Ovary (tissue), 9 donors: ENCODE measurements around the gene ATP13A1. TPM values are rescaled to one million over a fixed set of nuclear protein-coding genes. Genes with fewer than 3 reads are reported as not detected.

Experiments used
- DNase-seq, 5 donors: peaks; one replicate each; pipeline ENCODE4 v3.0.0-alpha.2; 2019 to 2020
- H3K27ac ChIP-seq, 2 donors: fragments of 200-600 bp; one replicate each; pipeline versions ENCODE4 v1.5.1 to v1.8.0; 2019 to 2022
- H3K27me3 ChIP-seq: fragments of 200-600 bp; one replicate; pipeline ENCODE4 v1.8.0; 2022
- H3K36me3 ChIP-seq: fragments of 200-600 bp; sonication (generic); one replicate; pipeline ENCODE4 v1.5.1; 2019
- H3K4me1 ChIP-seq: one replicate; pipeline ENCODE4 v1.8.1; 2013; ENCODE audit warnings: mild to moderate bottlenecking, moderate library complexity; ENCODE audit not compliant: insufficient read depth
- H3K4me3 ChIP-seq: fragments of 200-600 bp; sonication (generic); one replicate; pipeline ENCODE4 v1.5.1; 2017
- H3K9me3 ChIP-seq, 2 donors: fragments of 200-600 bp in 1 of 2; sonication (generic) in 1 of 2; one replicate each; pipeline versions ENCODE4 v1.5.1 to v1.8.1; 2013 to 2019; ENCODE audit warnings: mild to moderate bottlenecking in 1 of 2, moderate library complexity in 1 of 2
- CTCF ChIP-seq, 3 donors: fragments of 450-650 bp in 2 of 3; fragments of 200-600 bp in 1 of 3; IDR thresholded peaks; one replicate each; pipeline versions ENCODE4 v1.5.1 to v1.8.0; 2016 to 2022; ENCODE audit warnings: antibody characterized with exemption in 3 of 3, mild to moderate bottlenecking in 1 of 3
- EP300 ChIP-seq: sonication (generic); formaldehyde crosslinking; IDR thresholded peaks from one replicate; pipeline ENCODE4 v1.6.1; 2017; ENCODE audit warnings: antibody characterized with exemption
- POLR2A ChIP-seq: fragments of 450-650 bp; IDR thresholded peaks from one replicate; pipeline ENCODE4 v1.6.1; 2017; ENCODE audit warnings: antibody characterized with exemption, mild to moderate bottlenecking, moderate library complexity
- WGBS, 3 donors: extraction: QIAGEN DNeasy Blood & Tissue Kit in 1 of 3; methylation state at CpG; one replicate each; pipeline versions ENCODE4 v1.1.5 to v1.1.7; 2013 to 2017; 5-methylcytosine and 5-hydroxymethylcytosine counted together
- intact Hi-C, 4 donors: fragments of 100-400 bp; cut with DNase I; formaldehyde crosslinking; loops; one replicate each; pipeline versions ENCODE4 v1.11.0 to v1.15.1; 2022 to 2023
- polyA plus RNA-seq, 2 donors: library from polyadenylated mRNA; stranded (reverse); fragments of 200-250 nt in 1 of 2; fragments of 350-450 nt in 1 of 2; fragmentation: Illumina TruSeq in 1 of 2; extraction: RNeasy Lipid Tissue Mini Kit (QIAGEN cat#74804) in 1 of 2; gene quantifications; one replicate each; pipeline ENCODE4 v1.2.3, GENCODE V29; 2013 to 2014
- total RNA-seq, 7 donors: library from RNA; depleted of rRNA in 2 of 7; stranded (reverse); fragments of >200 nt in 2 of 7; fragmentation: NEBNext Ultra II Directional in 3 of 7; extraction: Animal tissue kit (Norgen Biotek cat#: 25700) in 3 of 7; gene quantifications; one replicate each; pipeline versions ENCODE4 v1.1.0 to v1.2.4, GENCODE V29; 2016 to 2023
- donor health status: DM: no; HTN: no; CAD: no; lungs with moderate emphysema.
- donor health status: DM: no; HTN: no; CAD: no.
- donor health status: Bipolar disorder and iron deficiency.
- donor health status: DM: yes; HTN: yes; CAD: no.
- donor health status: DM: no; HTN: no; CAD: no.
- donor health status: DM: yes; HTN: yes; CAD: no.

Gene ATP13A1
- total and polyA plus RNA-seq, 9 donors: 24.9 to 407 (median 58.0) TPM

- intact Hi-C loops: no loop called here
- Histone ChIP-seq H3K9me3 (no peaks in the 10 kb centered on the region), H3K27me3 (no peaks in the 10 kb centered on the region), H3K27ac (peak overlapping the region in 1 of 2 donors; percentile 41), H3K4me3 (peak overlapping the region; percentile 40), H3K4me1 (peaks cover 2% of the 10 kb centered on the region), H3K36me3 (no peaks in the 10 kb centered on the region)
- no peak for TF ChIP-seq EP300
- TF ChIP-seq CTCF (IDR thresholded peaks at IDR 0.05): no peak
- TF ChIP-seq POLR2A: no peak
- DNase-seq: peak; percentile 54 to 67 (median 60)
- WGBS, 3 donors: 7 to 18% (median 12%) methylated on average over 41 to 51 of the region's 51 CpGs
Observed at GRCh38 chr19:19628501-19629134, 34.9 kb downstream of the ATP13A1 start.

GRCh38 chr19:19627621-19628500 is 35.6 kb downstream of the ATP13A1 start, which contains the start of gene LPAR2:
Gene LPAR2, minus strand, starts transcription at chr19:19628220. Its CDS starts 945 bp downstream, at chr19:19627275.
- intact Hi-C loops: no loop called here
- WGBS, 3 donors: 1 to 3% (median 3%) methylated on average over 34 to 87 of the region's 87 CpGs
- H3K4me3 ChIP-seq: peak within 1 kb of the TSS; percentile 40
- no peak for TF ChIP-seq EP300
- no peak for TF ChIP-seq POLR2A
- TF ChIP-seq CTCF (IDR thresholded peaks at IDR 0.05): no peak
- H3K4me1 ChIP-seq: peaks cover 2% of the 10 kb centered on the region
- H3K36me3 ChIP-seq: no peaks in the 10 kb centered on the region
- H3K27ac ChIP-seq: peak within 1 kb of the TSS; percentile 23 to 41
- DNase-seq: peak; percentile 47 to 66 (median 59)
- no peaks in the 10 kb centered on the region for H3K9me3 ChIP-seq
- H3K27me3 ChIP-seq: no peaks in the 10 kb centered on the region

- H3K4me1 ChIP-seq: peaks cover 2% of the 10 kb centered on the region
- H3K27me3 ChIP-seq: no peaks in the 10 kb centered on the region
- no peak overlapping the region for H3K4me3 ChIP-seq
- H3K36me3 ChIP-seq: no peaks in the 10 kb centered on the region
- intact Hi-C loops: no loop called here
- DNase-seq: peak in 1 of 5 donors; percentile 43
- no peaks in the 10 kb centered on the region for H3K9me3 ChIP-seq
- no peak overlapping the region for H3K27ac ChIP-seq
- 96 to 97% (median 96%) methylated on average over 45 to 48 of the region's 48 CpGs for WGBS, 3 donors
- TF ChIP-seq POLR2A (no peak), EP300 (no peak), CTCF (IDR thresholded peaks at IDR 0.05) (no peak)
Observed at GRCh38 chr19:19626516-19627472, 36.7 kb downstream of the ATP13A1 start.
